Hematopoietic multipotent progenitor cell treated with erythropoietin and hydrocortisone succinate and interleukin-3 and kit ligand, for 6 days (in vitro differentiated cells): ENCODE data around the gene LMX1B.

ENCODE experiments used
- DNase-seq: peaks from one replicate; pipeline ENCODE4 v3.0.0-alpha.2; 2015

Gene LMX1B

GRCh38 chr9:126661521-126662251 lies 48.0 kb downstream of the LMX1B start:
- no peak for DNase-seq

- DNase-seq: no peak
These were observed 49.9 kb downstream of the LMX1B start for GRCh38 chr9:126663661-126664072.

GRCh38 chr9:126664900-126665643 lies 51.3 kb downstream of the LMX1B start:
- DNase-seq: no peak

- no peak for DNase-seq
These were observed 51.9 kb downstream of the LMX1B start for GRCh38 chr9:126665644-126666035.

- DNase-seq: no peak
These were observed 52.6 kb downstream of the LMX1B start for GRCh38 chr9:126666155-126666803.

- no peak for DNase-seq
These were observed 53.7 kb downstream of the LMX1B start for GRCh38 chr9:126667190-126668055.

GRCh38 chr9:126668058-126668457 lies 54.3 kb downstream of the LMX1B start:
- DNase-seq: no peak

GRCh38 chr9:126669108-126669507 lies 55.4 kb downstream of the LMX1B start:
- DNase-seq: no peak

- no peak for DNase-seq
These were observed 56.5 kb downstream of the LMX1B start for GRCh38 chr9:126670270-126670669.

GRCh38 chr9:126671381-126671831 lies 57.7 kb downstream of the LMX1B start:
- DNase-seq: no peak

GRCh38 chr9:126671983-126672382 lies 58.3 kb downstream of the LMX1B start:
- no peak for DNase-seq

GRCh38 chr9:126672634-126673284 lies 59.0 kb downstream of the LMX1B start:
- no peak for DNase-seq

- no peak for DNase-seq
These were observed 60.1 kb downstream of the LMX1B start for GRCh38 chr9:126673689-126674364.

GRCh38 chr9:126674365-126675146 lies 60.8 kb downstream of the LMX1B start:
- DNase-seq: no peak

- DNase-seq: no peak
These were observed 61.4 kb downstream of the LMX1B start for GRCh38 chr9:126675147-126675467.

- no peak for DNase-seq
These were observed 62.5 kb downstream of the LMX1B start for GRCh38 chr9:126676102-126676684.

- DNase-seq: peak; percentile 35
These were observed 63.0 kb downstream of the LMX1B start for GRCh38 chr9:126676685-126677143.

- DNase-seq: no peak
These were observed 63.7 kb downstream of the LMX1B start for GRCh38 chr9:126677188-126678084.

GRCh38 chr9:126678989-126679388 lies 65.3 kb downstream of the LMX1B start:
- no peak for DNase-seq
